ENCODE data around the gene LGR4.

DNA sequence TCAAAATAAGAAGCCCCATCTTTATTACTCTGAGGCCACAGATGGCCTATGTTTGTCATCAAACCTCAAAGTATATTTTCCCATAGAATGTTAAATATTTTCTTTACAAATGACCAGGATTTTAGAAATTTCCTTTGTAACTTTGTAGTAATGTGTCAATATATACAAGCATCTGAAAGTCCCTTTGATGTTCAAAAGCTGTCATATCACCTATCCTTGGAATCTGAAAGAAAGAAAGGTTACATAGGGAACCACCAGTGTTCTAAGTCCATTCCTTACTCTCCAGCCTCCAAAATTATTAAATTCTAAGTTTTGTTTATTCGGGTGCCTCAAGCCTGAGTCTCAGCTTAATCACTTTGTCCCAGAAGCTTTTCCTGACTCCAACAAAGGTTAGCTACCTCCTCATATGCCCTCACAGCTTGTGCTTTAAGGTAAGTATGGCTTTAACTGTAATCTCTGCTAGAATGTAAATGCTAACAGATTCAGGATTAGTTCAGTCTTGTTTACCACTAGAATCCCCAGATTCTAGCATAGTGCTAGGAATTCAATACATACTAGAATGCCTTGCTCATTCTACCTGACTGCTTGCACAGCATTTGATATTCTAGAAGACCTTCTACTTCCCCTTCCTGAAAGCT is 141.8 kb downstream of the LGR4 start:
- TF ChIP-seq EZH2phosphoT487 (IDR thresholded peaks at IDR 0.05; ENCODE audit: insufficient read depth, low read depth) (no peak), EZH2 (IDR thresholded peaks at IDR 0.05; ENCODE audit: insufficient read depth, poor library complexity, severe bottlenecking) (no peak)
